OCI-LY7 (cell line): ENCODE measurements around the gene TRIP12. TPM values are rescaled to one million over a fixed set of nuclear protein-coding genes. Genes with fewer than 3 reads are reported as not detected.
"Not testable (repeated sequence)": the region's sequence is repeated elsewhere in the genome, so short reads cannot be mapped to it uniquely, and the experiment has no call there.

ENCODE experiments used
- BruUV-seq: library from RNA; stranded (reverse); fragments of 400-500 nt; replicated peaks from 2 replicates; lab custom pipeline; 2021; lab: Mats Ljungman, UMichigan
- CTCF ChIA-PET: fragments of 300-600 bp; sonication (Branson Sonifier 250); formaldehyde crosslinking; loops from one replicate; lab custom pipeline; 2022; ENCODE audit warnings: antibody characterized with exemption; ENCODE audit not compliant: unreplicated experiment; lab: Charles Lee
- POLR2A ChIA-PET: fragments of 300-600 bp; sonication (Branson Sonifier 250); formaldehyde crosslinking; loops from one replicate; lab custom pipeline; 2022; ENCODE audit warnings: antibody characterized with exemption; lab: Charles Lee
- DNase-seq: peaks from one replicate; pipeline ENCODE4 v3.0.0-alpha.2; 2015; ENCODE audit warnings: low spot score
- H2AFZ ChIP-seq: fragments of 200-600 bp; sonication (generic), shearing (Covaris generic); 2 replicates; pipeline ENCODE4 v1.6.1; 2014; ENCODE audit warnings: mild to moderate bottlenecking, antibody characterized with exemption, low read length, moderate library complexity
- H3K27ac ChIP-seq: fragments of 200-600 bp; sonication (generic); 2 replicates; pipeline ENCODE4 v1.5.1; 2014; ENCODE audit warnings: mixed run types, low read depth, mild to moderate bottlenecking, moderate library complexity, low read length, inconsistent platforms; ENCODE audit not compliant: poor library complexity, severe bottlenecking
- H3K36me3 ChIP-seq: fragments of 200-600 bp; sonication (generic); 2 replicates; pipeline ENCODE4 v1.6.1; 2014; ENCODE audit warnings: mild to moderate bottlenecking, antibody characterized with exemption, low read length, moderate library complexity, mixed read lengths; ENCODE audit not compliant: insufficient read depth
- H3K4me1 ChIP-seq: fragments of 200-600 bp; sonication (generic); 2 replicates; pipeline ENCODE4 v1.5.1; 2014; ENCODE audit warnings: mild to moderate bottlenecking, low read length; ENCODE audit not compliant: insufficient read depth, poor library complexity, severe bottlenecking
- H3K4me2 ChIP-seq: fragments of 200-600 bp; sonication (generic); 2 replicates; pipeline ENCODE4 v1.6.1; 2014; ENCODE audit warnings: mild to moderate bottlenecking, low read length
- H3K4me3 ChIP-seq: fragments of 200-600 bp; sonication (generic); 2 replicates; pipeline ENCODE4 v1.5.1; 2014; ENCODE audit warnings: mild to moderate bottlenecking, low read depth, low read length; ENCODE audit not compliant: poor library complexity, severe bottlenecking
- H3K79me2 ChIP-seq: fragments of 200-600 bp; sonication (generic); 2 replicates; pipeline ENCODE4 v1.6.1; 2016; ENCODE audit warnings: low read depth, mild to moderate bottlenecking, low read length, moderate library complexity, mixed read lengths; ENCODE audit not compliant: insufficient read depth
- H3K9me2 ChIP-seq: fragments of 200-600 bp; sonication (generic); 2 replicates; pipeline ENCODE4 v1.6.1; 2016; ENCODE audit warnings: mild to moderate bottlenecking, low read length, mixed read lengths; ENCODE audit not compliant: insufficient read depth
- H3K9me3 ChIP-seq: fragments of 200-600 bp; sonication (generic); 2 replicates; pipeline ENCODE4 v1.6.1; 2014; ENCODE audit warnings: mild to moderate bottlenecking, mixed run types, low read length, mixed read lengths
- H4K20me1 ChIP-seq: fragments of 200-600 bp; sonication (generic); 2 replicates; pipeline ENCODE4 v1.6.1; 2014; ENCODE audit warnings: mild to moderate bottlenecking, antibody characterized with exemption, low read length, moderate library complexity, mixed read lengths; ENCODE audit not compliant: insufficient read depth
- EZH2phosphoT487 ChIP-seq: fragments of 200-600 bp; sonication (generic); IDR thresholded peaks from 2 replicates; pipeline ENCODE4 v1.6.1; 2018; ENCODE audit warnings: low read depth, borderline replicate concordance, mild to moderate bottlenecking, mixed run types, antibody characterized with exemption, low read length, moderate library complexity, mixed read lengths
- intact Hi-C: fragments of 100-400 bp; cut with micrococcal nuclease; formaldehyde crosslinking; loops from one replicate; pipeline ENCODE4 v1.10.0; 2022; ENCODE audit not compliant: unreplicated experiment
- total RNA-seq, 2 experiments: library from RNA; depleted of rRNA in 1 of 2; stranded (reverse); fragments of >200 nt in 1 of 2; shearing (Covaris generic) in 1 of 2; gene quantifications; 2 replicates each; pipeline ENCODE4 v1.2.3, GENCODE V29; 2014 to 2022
- TF ChIP-seq, protein P1 (sequence below): fragments of 200-600 bp; sonication (generic); conservative IDR thresholded peaks from 2 replicates; pipeline ENCODE4 v1.5.1; 2014; ENCODE audit warnings: mild to moderate bottlenecking, antibody characterized with exemption, low read length, moderate library complexity, mixed read lengths

Gene TRIP12
- total RNA-seq, 2 experiments from 2014 or later = 80.0 to 185 TPM

DNA sequence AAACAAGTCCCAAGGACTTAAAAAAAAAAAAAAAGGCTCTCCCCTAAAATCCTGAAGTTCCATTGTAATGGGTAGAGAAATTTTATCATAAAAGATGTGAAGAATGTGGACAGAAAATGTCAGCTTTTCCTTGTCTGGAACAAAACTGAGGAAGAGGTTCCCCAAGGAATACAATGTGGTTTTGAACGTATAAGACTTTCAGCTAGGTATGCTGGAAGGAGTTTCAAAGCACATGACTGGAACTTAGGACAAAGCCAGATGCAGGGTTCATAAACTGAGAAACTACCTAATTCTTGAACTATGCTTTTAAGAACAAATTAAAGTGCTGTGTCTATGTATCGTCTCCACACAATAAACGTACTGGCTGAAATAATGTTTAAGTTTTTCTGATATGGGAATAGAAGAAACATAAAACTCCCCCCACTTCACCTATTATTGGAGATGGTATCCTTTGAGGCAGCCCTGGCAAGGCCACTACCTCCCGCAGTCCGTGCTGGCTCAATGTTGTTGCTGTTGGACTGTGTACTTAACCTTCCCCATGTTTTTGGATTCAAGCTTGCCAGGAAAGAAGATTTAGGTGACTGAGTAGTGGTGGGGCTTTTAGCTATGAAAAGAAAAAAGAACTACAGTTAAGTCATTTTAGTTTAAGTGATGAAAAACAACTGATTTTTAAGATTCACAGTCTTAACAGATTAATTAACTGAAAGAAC lies 123.2 kb downstream of the TRIP12 start:
- H3K36me3 ChIP-seq = peaks cover 89% of the 10 kb centered on the region
- no peaks in the 10 kb centered on the region for H3K79me2 ChIP-seq
- no TSS peak for BruUV-seq
- no peak overlapping the region for H3K4me3 ChIP-seq
- DNase-seq = no peak
- no peak overlapping the region for H2AFZ ChIP-seq
- POLR2A ChIA-PET = interaction anchor here (0.5 to 0.8 kb wide), 3 partner anchors 10 to 142 kb away, joined by 3 read pairs; no protein-coding TSS in a partner anchor
- no peak overlapping the region for H3K27ac ChIP-seq
- intact Hi-C loops = no loop called here
- H3K9me3 ChIP-seq = no peaks in the 10 kb centered on the region
- CTCF ChIA-PET = no interaction called here
- H3K9me2 ChIP-seq = no peaks in the 10 kb centered on the region
- H3K4me2 ChIP-seq = no peak overlapping the region
- TF ChIP-seq, protein P1, sequence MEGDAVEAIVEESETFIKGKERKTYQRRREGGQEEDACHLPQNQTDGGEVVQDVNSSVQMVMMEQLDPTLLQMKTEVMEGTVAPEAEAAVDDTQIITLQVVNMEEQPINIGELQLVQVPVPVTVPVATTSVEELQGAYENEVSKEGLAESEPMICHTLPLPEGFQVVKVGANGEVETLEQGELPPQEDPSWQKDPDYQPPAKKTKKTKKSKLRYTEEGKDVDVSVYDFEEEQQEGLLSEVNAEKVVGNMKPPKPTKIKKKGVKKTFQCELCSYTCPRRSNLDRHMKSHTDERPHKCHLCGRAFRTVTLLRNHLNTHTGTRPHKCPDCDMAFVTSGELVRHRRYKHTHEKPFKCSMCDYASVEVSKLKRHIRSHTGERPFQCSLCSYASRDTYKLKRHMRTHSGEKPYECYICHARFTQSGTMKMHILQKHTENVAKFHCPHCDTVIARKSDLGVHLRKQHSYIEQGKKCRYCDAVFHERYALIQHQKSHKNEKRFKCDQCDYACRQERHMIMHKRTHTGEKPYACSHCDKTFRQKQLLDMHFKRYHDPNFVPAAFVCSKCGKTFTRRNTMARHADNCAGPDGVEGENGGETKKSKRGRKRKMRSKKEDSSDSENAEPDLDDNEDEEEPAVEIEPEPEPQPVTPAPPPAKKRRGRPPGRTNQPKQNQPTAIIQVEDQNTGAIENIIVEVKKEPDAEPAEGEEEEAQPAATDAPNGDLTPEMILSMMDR = no peak
- no peak for TF ChIP-seq EZH2phosphoT487
- H4K20me1 ChIP-seq = no peaks in the 10 kb centered on the region
- no peaks in the 10 kb centered on the region for H3K4me1 ChIP-seq

GRCh38 chr2:229795058-229795457 lies 126.8 kb downstream of the TRIP12 start:
- H2AFZ ChIP-seq = no peak overlapping the region
- intact Hi-C loops = no loop called here

GRCh38 chr2:229794636-229795035 lies 127.2 kb downstream of the TRIP12 start:
- Histone ChIP-seq H3K36me3 (peaks cover 92% of the 10 kb centered on the region), H3K9me2 (no peaks in the 10 kb centered on the region), H4K20me1 (no peaks in the 10 kb centered on the region), H2AFZ (no peak overlapping the region), H3K4me2 (no peak overlapping the region), H3K4me3 (no peak overlapping the region), H3K9me3 (no peaks in the 10 kb centered on the region), H3K79me2 (no peaks in the 10 kb centered on the region), H3K27ac (no peak overlapping the region), H3K4me1 (no peaks in the 10 kb centered on the region)
- intact Hi-C loops = no loop called here
- DNase-seq = no peak
- CTCF ChIA-PET = no interaction called here
- TF ChIP-seq, protein P1 = no peak
- no peak for TF ChIP-seq EZH2phosphoT487
- no TSS peak for BruUV-seq
- POLR2A ChIA-PET = no interaction called here

More at GRCh38 chr2:229795058-229795457, 126.8 kb downstream of the TRIP12 start:
- no peaks in the 10 kb centered on the region for H4K20me1 ChIP-seq
- CTCF ChIA-PET = no interaction called here
- H3K27ac ChIP-seq = no peak overlapping the region
- TF ChIP-seq, protein P1 = no peak
- no peak for TF ChIP-seq EZH2phosphoT487
- H3K4me1 ChIP-seq = no peaks in the 10 kb centered on the region
- H3K36me3 ChIP-seq = peaks cover 92% of the 10 kb centered on the region
- DNase-seq = no peak
- BruUV-seq = no TSS peak
- H3K9me2 ChIP-seq = no peaks in the 10 kb centered on the region
- no peak overlapping the region for H3K4me3 ChIP-seq
- H3K9me3 ChIP-seq = no peaks in the 10 kb centered on the region
- H3K4me2 ChIP-seq = no peak overlapping the region
- POLR2A ChIA-PET = no interaction called here
- no peaks in the 10 kb centered on the region for H3K79me2 ChIP-seq

GRCh38 chr2:229786289-229786688 lies 135.5 kb downstream of the TRIP12 start:
- POLR2A ChIA-PET = interaction anchor here (0.6 kb wide), 1 partner anchor 24 kb away, joined by 3 read pairs; no protein-coding TSS in a partner anchor
- H3K4me1 ChIP-seq, H3K27ac ChIP-seq, BruUV-seq, H4K20me1 ChIP-seq, H3K4me3 ChIP-seq, H3K9me3 ChIP-seq, H3K9me2 ChIP-seq, CTCF ChIA-PET, H2AFZ ChIP-seq, H3K4me2 ChIP-seq, DNase-seq, H3K79me2 ChIP-seq: not testable (repeated sequence)
- intact Hi-C loops = loop anchor here (10.0 kb wide), 1 partner anchor 359 kb away; no protein-coding TSS in a partner anchor
- peaks cover 78% of the 10 kb centered on the region for H3K36me3 ChIP-seq
